GM12878 (cell line): Measurements from ENCODE around the gene ZNF764. TPM values are rescaled to one million over a fixed set of nuclear protein-coding genes. Genes with fewer than 3 reads are reported as not detected.

Experiments
- ATAC-seq: fragments of 200-7000 bp; cut with Tn5 transposase; 3 replicates; pipeline ENCODE4 v1.9.1; 2020; ENCODE audit warnings: mild to moderate bottlenecking, moderate library complexity
- BruUV-seq: library from RNA; stranded (reverse); fragments of 400-500 nt; replicated peaks from 2 replicates; lab custom pipeline; 2021; lab: Mats Ljungman, UMichigan
- CTCF ChIA-PET: fragments of 300-600 bp; sonication (Branson Sonifier 250); formaldehyde crosslinking; extraction: SDS; loops from one replicate; lab custom pipeline; 2021; ENCODE audit warnings: inconsistent platforms; lab: Yijun Ruan, JAX
- POLR2A ChIA-PET: fragments of 350-600 bp; formaldehyde crosslinking; extraction: SDS; loops from one replicate; lab custom pipeline; 2021; ENCODE audit warnings: inconsistent platforms; lab: Charles Lee
- RAD21 ChIA-PET: fragments of 300-600 bp; sonication (Branson Sonifier 250); formaldehyde crosslinking; loops from one replicate; lab custom pipeline; 2023; ENCODE audit warnings: antibody characterized with exemption; ENCODE audit not compliant: unreplicated experiment; lab: Charles Lee
- SMC1A ChIA-PET: fragments of 300-600 bp; sonication (Branson Sonifier 250); formaldehyde crosslinking; loops from one replicate; lab custom pipeline; 2023; ENCODE audit not compliant: unreplicated experiment, uncharacterized antibody; lab: Charles Lee
- DNase-seq: peaks from one replicate; pipeline ENCODE4 v3.0.0-alpha.2; 2011; ENCODE audit warnings: low read depth, low spot score
- FAIRE-seq: peaks from 3 replicates; lab custom pipeline; 2011; peaks lifted over from hg19 to GRCh38; lab: Jason Lieb, UNC
- H2AFZ ChIP-seq: 2 replicates; pipeline ENCODE4 v1.6.0; 2011; ENCODE audit warnings: low read depth, low read length, control low read depth; ENCODE audit not compliant: control insufficient read depth
- H3K27ac ChIP-seq: 2 replicates; pipeline ENCODE4 v1.5.1; 2011; ENCODE audit warnings: control low read depth; ENCODE audit not compliant: control insufficient read depth, insufficient read depth
- H3K27me3 ChIP-seq, 2 experiments: replicated peaks in 1 of 2; 2 replicates each; pipeline versions ENCODE4 v1.6.0 to v1.6.1; 2011; ENCODE audit warnings: low read length in 1 of 2; ENCODE audit not compliant: control insufficient read depth in 2 of 2, insufficient read depth in 2 of 2
- H3K36me3 ChIP-seq, 2 experiments: 2 replicates each; pipeline ENCODE4 v1.5.1; 2011; ENCODE audit warnings: low read length in 1 of 2; ENCODE audit not compliant: control insufficient read depth in 2 of 2, insufficient read depth in 2 of 2
- H3K4me1 ChIP-seq: 2 replicates; pipeline ENCODE4 v1.6.1; 2011; ENCODE audit warnings: mild to moderate bottlenecking, low read length, moderate library complexity, mixed read lengths; ENCODE audit not compliant: control insufficient read depth, insufficient read depth
- H3K4me2 ChIP-seq: 2 replicates; pipeline ENCODE4 v1.6.0; 2011; ENCODE audit warnings: control low read depth; ENCODE audit not compliant: control insufficient read depth, insufficient read depth
- H3K4me3 ChIP-seq: fragments of 200-600 bp; sonication (generic); 2 replicates; pipeline ENCODE4 v1.5.1; 2016
- H3K79me2 ChIP-seq: 2 replicates; pipeline ENCODE4 v1.6.0; 2011; ENCODE audit warnings: low read length; ENCODE audit not compliant: control insufficient read depth, insufficient read depth
- H3K9ac ChIP-seq: 2 replicates; pipeline ENCODE4 v1.8.0; 2011; ENCODE audit warnings: low read length, control low read depth, mixed read lengths; ENCODE audit not compliant: control insufficient read depth, insufficient read depth
- H3K9me3 ChIP-seq: replicated peaks from 3 replicates; pipeline ENCODE4 v1.5.1; 2011; ENCODE audit warnings: mild to moderate bottlenecking, low read length; ENCODE audit not compliant: control insufficient read depth, insufficient read depth
- H4K20me1 ChIP-seq: 2 replicates; pipeline ENCODE4 v1.6.0; 2011; ENCODE audit not compliant: control insufficient read depth, insufficient read depth
- ATF7 ChIP-seq: fragments of 450-650 bp; IDR thresholded peaks from 2 replicates; pipeline ENCODE4 v1.6.1; 2016; ENCODE audit warnings: low read depth, mild to moderate bottlenecking
- BHLHE40 ChIP-seq, 2 experiments: fragments of 450-650 bp in 1 of 2; IDR thresholded peaks; 2 replicates each; pipeline ENCODE4 v1.6.1; 2011 to 2017; ENCODE audit warnings: low read depth in 2 of 2, borderline replicate concordance in 1 of 2, improper control_type of control experiment in 1 of 2, low read length in 1 of 2, mild to moderate bottlenecking in 1 of 2
- BMI1 ChIP-seq: fragments of 450-650 bp; IDR thresholded peaks from 2 replicates; pipeline ENCODE4 v1.6.1; 2016; ENCODE audit warnings: mild to moderate bottlenecking, moderate library complexity, borderline replicate concordance
- CEBPB ChIP-seq, 2 experiments: fragments of 150-350 bp in 1 of 2; IDR thresholded peaks; 2 replicates each; pipeline ENCODE4 v1.6.1; 2012 to 2014; ENCODE audit warnings: low read depth in 2 of 2, low read length in 2 of 2, borderline replicate concordance in 1 of 2, inconsistent platforms in 1 of 2
- CREM ChIP-seq: IDR thresholded peaks from 2 replicates; pipeline ENCODE4 v1.6.1; 2014; ENCODE audit warnings: antibody characterized with exemption, low read depth
- JUNB ChIP-seq: IDR thresholded peaks from 2 replicates; pipeline ENCODE4 v1.6.1; 2016; ENCODE audit warnings: antibody characterized with exemption, mild to moderate bottlenecking
- MLLT1 ChIP-seq: fragments of 450-650 bp; IDR thresholded peaks from 2 replicates; pipeline ENCODE4 v1.6.1; 2016; ENCODE audit warnings: mild to moderate bottlenecking
- NBN ChIP-seq: fragments of 450-650 bp; IDR thresholded peaks from 2 replicates; pipeline ENCODE4 v1.6.1; 2016
- NRF1 ChIP-seq: conservative IDR thresholded peaks from 2 replicates; pipeline ENCODE4 v1.6.1; 2011; ENCODE audit warnings: mild to moderate bottlenecking, low read depth, low read length, improper control_type of control experiment
- PKNOX1 ChIP-seq: fragments of 450-650 bp; IDR thresholded peaks from 2 replicates; pipeline ENCODE4 v1.6.1; 2016; ENCODE audit warnings: mild to moderate bottlenecking
- POLR2A ChIP-seq: IDR thresholded peaks from 2 replicates; pipeline ENCODE4 v1.6.1; 2011; ENCODE audit warnings: low read depth, mild to moderate bottlenecking, low read length
- POLR2AphosphoS5 ChIP-seq: IDR thresholded peaks from 2 replicates; pipeline ENCODE4 v1.6.1; 2011; ENCODE audit warnings: mild to moderate bottlenecking, low read length, inconsistent platforms
- POU2F2 ChIP-seq: IDR thresholded peaks from 3 replicates; pipeline ENCODE4 v1.6.1; 2011; ENCODE audit warnings: low read depth, mild to moderate bottlenecking, low read length, borderline replicate concordance
- TCF12 ChIP-seq: IDR thresholded peaks from 2 replicates; pipeline ENCODE4 v1.6.1; 2011; ENCODE audit warnings: low read depth, mild to moderate bottlenecking, low read length
- ZBTB40 ChIP-seq: fragments of 450-650 bp; IDR thresholded peaks from 2 replicates; pipeline ENCODE4 v1.6.1; 2016; ENCODE audit warnings: mild to moderate bottlenecking, moderate library complexity, borderline replicate concordance
- WGBS: methylation state at CpG from one replicate; pipeline ENCODE4 v1.1.6; 2016; ENCODE audit warnings: low lambda C conversion rate; ENCODE audit not compliant: insufficient replicate concordance, insufficient coverage; ENCODE audit errors: missing lambda C conversion rate; 5-methylcytosine and 5-hydroxymethylcytosine counted together
- in situ Hi-C: fragments of 300-500 bp; cut with MboI; formaldehyde crosslinking; loops from 9 replicates; pipeline ENCODE4 v1.14.3; 2018; ENCODE audit warnings: mixed read lengths
- intact Hi-C: fragments of 100-400 bp; cut with micrococcal nuclease; formaldehyde crosslinking; loops from one replicate; pipeline ENCODE4 v1.14.2; 2022; ENCODE audit not compliant: unreplicated experiment
- polyA plus RNA-seq, 11 experiments: library from polyadenylated mRNA; depleted of rRNA in 4 of 11; unstranded in 6 of 11; stranded (reverse) in 5 of 11; fragments of >200 nt; fragmentation: Nextera tagmentation in 4 of 11; fragmentation: Illumina TruSeq in 1 of 11; extraction: Ambion mirVana in 4 of 11; extraction: Trizol in 1 of 11; gene quantifications; 1 replicate in 1 of 11; 2 replicates in 10 of 11; pipeline versions ENCODE4 v1.2.1 to v1.2.3, GENCODE V29; 2011 to 2016; ENCODE audit warnings: inconsistent platforms in 2 of 11, missing spikeins in 2 of 11, low read depth in 1 of 11
- total RNA-seq, 4 experiments: library from RNA; depleted of rRNA in 3 of 4; stranded (reverse); fragments of >200 nt in 3 of 4; fragmentation: Illumina TruSeq in 1 of 4; extraction: Trizol in 1 of 4; gene quantifications; 2 replicates each; pipeline versions ENCODE4 v1.2.1 to v1.2.3, GENCODE V29; 2013 to 2021

Gene ZNF764
- total and polyA plus RNA-seq, 10 of the 15 experiments (the other 5 are each of a cell fraction or from before 2014, with no cell fraction given) = 0.61 to 11.9 (median 3.8) TPM

GRCh38 chr16:30567991-30568638, 9.9 kb upstream of the ZNF764 start:
- H3K9ac ChIP-seq = peak overlapping the region; percentile 35
- DNase-seq (peak; percentile 66), ATAC-seq (peak; percentile 54), FAIRE-seq (peak; percentile 97)
- ChIA-PET RAD21 (interaction anchor here (0.6 to 4.4 kb wide), 8 partner anchors 10 to 160 kb away, joined by 3 to 22 read pairs (median 3); partner anchors contain the start of genes DCTPP1, ZNF747 and ZNF764), POLR2A (interaction anchor here (0.6 to 1.7 kb wide), 10 partner anchors 10 to 146 kb away, joined by 3 to 10 read pairs (median 4); partner anchors contain the start of genes PRR14 and ZNF764), CTCF (interaction anchor here (0.5 to 2.6 kb wide), 6 partner anchors 10 to 138 kb away, joined by 3 to 19 read pairs (median 4); partner anchors contain the start of genes DCTPP1 and ZNF764), SMC1A (interaction anchor here (0.7 to 1.9 kb wide), 7 partner anchors 10 to 138 kb away, joined by 3 to 12 read pairs (median 3); partner anchors contain the start of genes DCTPP1 and ZNF764)
- H3K4me3 ChIP-seq = no peak overlapping the region
- peak overlapping the region; percentile 89 for H3K4me2 ChIP-seq
- in situ Hi-C loops (no loop called here), intact Hi-C loops (no loop called here)
- H3K36me3 ChIP-seq = no peaks in the 10 kb centered on the region; a peak in 2 of 4 replicates
- H3K27me3 ChIP-seq = no peaks in the 10 kb centered on the region
- H3K27ac ChIP-seq = peak overlapping the region; percentile 78
- no peaks in the 10 kb centered on the region for H3K9me3 ChIP-seq
- H4K20me1 ChIP-seq = no peaks in the 10 kb centered on the region
- H3K79me2 ChIP-seq = peaks cover 11% of the 10 kb centered on the region
- peak overlapping the region; percentile 74 for H2AFZ ChIP-seq
- peaks cover 27% of the 10 kb centered on the region for H3K4me1 ChIP-seq
- no TSS peak for BruUV-seq
- under 1% methylated on average over 6 of the region's 6 CpGs for WGBS
- TF ChIP-seq CREM (0 out of 2 replicates have a peak, but pooled peaks have one; percentile 9), POU2F2 (no peak), NBN (peak; percentile 41; the same call in 1 of the 2 replicates), POLR2A (peak; percentile 31; the same call in 1 of the 2 replicates), PKNOX1 (peak; percentile 88), POLR2AphosphoS5 (0 out of 2 replicates have a peak, but pooled peaks have one; percentile 21), BHLHE40 (IDR thresholded peaks at IDR 0.05; ENCODE audit: borderline replicate concordance in 1 of 2, low read depth in 2 of 2, low read length in 1 of 2) (peak in 1 of 2 experiments; percentile 60; a peak in 2 of 4 replicates), NRF1 (no peak), BMI1 (peak; percentile 24; the same call in 1 of the 2 replicates), CEBPB (IDR thresholded peaks at IDR 0.05; ENCODE audit: borderline replicate concordance in 1 of 2, low read depth in 2 of 2, low read length in 2 of 2) (peak in 1 of 2 experiments; percentile 76; a peak in 1 of 4 replicates), ATF7 (peak; percentile 66), ZBTB40 (no peak), TCF12 (peak; percentile 60; the same call in 1 of the 2 replicates), JUNB (0 out of 2 replicates have a peak, but pooled peaks have one; percentile 9), MLLT1 (0 out of 2 replicates have a peak, but pooled peaks have one; percentile 26)
